Brain microvascular endothelial cell (primary cell): Measurements from ENCODE around the gene IPO9.

ENCODE experiments used
- DNase-seq: peaks from one replicate; pipeline ENCODE4 v3.0.0-alpha.2; 2020
- H3K27ac ChIP-seq: fragments of 250-450 bp; sonication (Bioruptor Pico); 2 replicates; pipeline ENCODE4 v1.5.1; 2020; ENCODE audit warnings: mild to moderate bottlenecking, moderate library complexity
- H3K27me3 ChIP-seq: fragments of 250-450 bp; sonication (Bioruptor Pico); replicated peaks from 2 replicates; pipeline ENCODE4 v1.5.1; 2020; ENCODE audit warnings: mild to moderate bottlenecking
- H3K36me3 ChIP-seq: fragments of 250-450 bp; sonication (Bioruptor Pico); replicated peaks from 2 replicates; pipeline ENCODE4 v1.5.1; 2020; ENCODE audit warnings: mild to moderate bottlenecking
- H3K4me3 ChIP-seq: 2 replicates; pipeline ENCODE4 v1.5.1; 2011; ENCODE audit warnings: low read depth, mild to moderate bottlenecking, control low read depth, low read length, moderate library complexity
- CTCF ChIP-seq: IDR thresholded peaks from 2 replicates; pipeline ENCODE4 v1.5.1; 2011; ENCODE audit warnings: low read depth, mild to moderate bottlenecking, moderate library complexity, low read length, control low read depth, inconsistent platforms; ENCODE audit errors: missing control alignments
- in situ Hi-C: cut with HindIII; loops from 2 replicates; pipeline ENCODE4 v1.10.0; 2017; ENCODE audit warnings: low sequenced_read_pairs, low pct_ligation_motif_present

IPO9 gene

GRCh38 chr1:201825245-201825644 lies 3.7 kb upstream of the IPO9 start:
- in situ Hi-C loops: no loop called here
- no peak overlapping the region for H3K27ac ChIP-seq

GRCh38 chr1:201826830-201827229 lies 2.1 kb upstream of the IPO9 start:
- Histone ChIP-seq H3K36me3 (peaks cover 33% of the 10 kb centered on the region), H3K27me3 (no peaks in the 10 kb centered on the region), H3K4me3 (no peak overlapping the region), H3K27ac (no peak overlapping the region)
- in situ Hi-C loops: no loop called here
- DNase-seq: peak; percentile 44
- TF ChIP-seq CTCF: no peak

More at GRCh38 chr1:201825245-201825644, 3.7 kb upstream of the IPO9 start:
- no peak overlapping the region for H3K4me3 ChIP-seq
- no peaks in the 10 kb centered on the region for H3K27me3 ChIP-seq
- no peak for TF ChIP-seq CTCF
- H3K36me3 ChIP-seq: peaks cover 47% of the 10 kb centered on the region
- DNase-seq: no peak

GRCh38 chr1:201827321-201828216 lies 1.4 kb upstream of the IPO9 start:
- in situ Hi-C loops: no loop called here
- Histone ChIP-seq H3K27me3 (no peaks in the 10 kb centered on the region), H3K27ac (peak overlapping the region; percentile 23), H3K36me3 (peaks cover 25% of the 10 kb centered on the region), H3K4me3 (no peak overlapping the region)
- no peak for TF ChIP-seq CTCF
- DNase-seq: no peak

- Histone ChIP-seq H3K4me3 (peak overlapping the region; percentile 100), H3K27me3 (no peaks in the 10 kb centered on the region), H3K36me3 (peaks cover 18% of the 10 kb centered on the region), H3K27ac (peak overlapping the region; percentile 91)
- TF ChIP-seq CTCF: no peak
- no peak for DNase-seq
- in situ Hi-C loops: no loop called here
Observed at GRCh38 chr1:201828217-201828819, 639 bp upstream of the IPO9 start.

GRCh38 chr1:201831371-201831770 lies 2.4 kb downstream of the IPO9 start:
- DNase-seq: no peak
- in situ Hi-C loops: no loop called here
- no peak for TF ChIP-seq CTCF
- H3K27me3 ChIP-seq: no peaks in the 10 kb centered on the region
- H3K27ac ChIP-seq: no peak overlapping the region
- no peak overlapping the region for H3K4me3 ChIP-seq
- no peaks in the 10 kb centered on the region for H3K36me3 ChIP-seq
